ENCODE data around the gene MPI.

The MPI gene

DNA sequence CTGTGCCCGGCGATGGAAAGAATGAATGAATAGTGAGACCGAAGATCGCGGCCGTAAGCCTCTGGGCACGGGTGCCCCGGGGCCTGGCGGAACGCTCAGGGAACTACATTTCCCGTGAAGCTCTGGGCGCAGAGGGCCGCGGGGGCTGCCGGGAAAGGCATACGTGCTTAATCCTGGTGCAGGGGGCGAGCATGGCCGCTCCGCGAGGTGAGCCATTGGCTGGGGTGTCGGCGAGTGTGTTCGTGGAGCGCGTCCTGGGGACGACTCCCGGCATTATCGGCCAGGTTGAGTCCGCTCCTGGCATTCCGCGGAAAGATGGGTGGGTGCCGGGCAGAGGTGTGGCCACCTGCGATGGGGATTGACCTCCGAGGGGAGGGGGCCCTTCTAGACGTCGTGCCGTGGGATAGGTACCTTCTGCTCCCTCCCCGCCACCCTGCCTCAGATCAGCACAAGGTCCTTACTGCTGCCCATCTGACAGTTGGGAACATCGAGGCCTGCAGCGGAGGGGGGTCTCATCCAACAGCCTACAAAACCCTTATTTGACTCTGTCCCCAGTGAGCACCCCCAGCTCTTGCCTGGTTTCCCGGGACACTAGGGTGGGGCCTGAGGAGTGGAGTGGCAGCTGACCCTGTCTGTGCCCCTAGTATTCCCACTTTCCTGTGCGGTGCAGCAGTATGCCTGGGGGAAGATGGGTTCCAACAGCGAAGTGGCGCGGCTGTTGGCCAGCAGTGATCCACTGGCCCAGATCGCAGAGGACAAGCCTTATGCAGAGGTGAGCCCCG lies at the start of gene MPI:
Gene MPI (plus strand): TSS at position 160 of the 782 bp plus-strand sequence. CDS start 32 bp downstream, at position 192.
- DNase-seq (ENCODE audit: low read depth) = peak; percentile 84

DNA sequence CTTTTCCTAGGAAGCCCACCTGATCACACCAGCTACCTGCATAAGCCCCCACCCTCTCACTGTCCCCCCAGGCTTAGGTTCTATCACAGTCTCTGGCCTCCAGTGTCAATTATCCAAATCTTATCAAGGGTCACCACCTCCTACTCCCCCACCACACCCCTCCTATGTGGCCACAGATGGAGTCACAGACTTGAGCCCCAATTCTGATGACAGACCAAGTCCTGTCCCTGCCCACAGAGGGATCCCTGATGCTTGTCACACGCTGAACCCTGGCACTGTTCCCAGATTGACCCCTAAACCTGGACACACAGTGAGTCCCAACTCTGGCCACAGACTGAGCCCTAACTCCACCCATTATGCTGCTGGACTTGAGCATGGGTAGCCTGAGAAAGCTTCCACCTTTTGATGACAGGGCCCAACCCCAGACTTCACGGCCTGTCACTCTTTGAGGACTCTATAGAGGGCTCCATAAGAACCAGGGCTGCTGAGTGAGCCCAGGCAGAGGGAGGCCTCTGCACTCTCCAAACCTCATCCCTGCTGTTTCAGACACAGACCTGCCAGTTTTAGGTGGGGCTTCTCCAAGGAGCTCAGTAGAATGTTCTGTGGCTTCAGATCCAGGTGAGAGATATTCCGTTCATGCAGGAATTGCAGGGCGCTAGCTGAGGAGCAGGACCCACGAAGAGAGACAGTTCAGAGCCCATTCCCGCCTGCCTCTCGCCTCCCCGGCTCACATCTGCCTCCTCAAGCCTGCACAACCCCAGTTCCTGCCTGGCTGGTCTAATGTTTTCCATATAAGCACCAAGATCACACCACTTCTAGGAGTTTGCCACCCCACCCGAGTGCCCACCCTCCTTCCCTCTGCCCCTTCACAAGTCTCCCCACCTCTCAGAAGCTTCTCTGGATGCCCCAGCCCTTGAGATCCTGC lies 48.7 kb upstream of the MPI start:
- DNase-seq (ENCODE audit: low read depth) = no peak

DNA sequence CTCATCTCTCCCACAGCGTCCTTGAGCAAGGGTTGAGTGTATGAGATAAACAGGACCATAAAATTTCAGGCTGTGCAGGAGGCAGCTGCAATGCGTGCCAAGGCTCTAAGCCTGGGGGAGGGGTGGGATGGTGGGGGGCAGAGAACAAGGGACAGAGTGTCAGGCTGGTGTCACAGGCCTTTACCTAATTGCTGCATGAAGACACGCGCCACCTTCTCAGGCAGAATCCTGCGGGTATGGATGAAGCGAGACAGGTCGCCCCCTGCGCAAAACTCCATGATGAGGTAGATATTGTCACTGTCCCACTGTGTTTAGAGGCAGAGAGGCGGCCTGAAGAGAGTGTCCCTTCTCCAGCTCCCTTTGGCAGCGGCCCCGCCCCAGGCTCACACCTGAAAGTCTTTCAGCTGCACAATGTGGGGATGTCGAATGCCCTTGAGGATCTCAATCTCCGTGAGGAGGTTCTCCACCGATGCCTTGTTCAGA lies 47.9 kb upstream of the MPI start:
- DNase-seq (ENCODE audit: low read depth) = no peak

GRCh38 chr15:74842581-74843444 lies 47.0 kb upstream of the MPI start, which contains the start of gene ULK3:
Gene ULK3, minus strand, starts transcription at chr15:74843156. Its CDS starts 51 bp downstream, at chr15:74843105.
- peak; percentile 90 for DNase-seq (ENCODE audit: low read depth)

DNA sequence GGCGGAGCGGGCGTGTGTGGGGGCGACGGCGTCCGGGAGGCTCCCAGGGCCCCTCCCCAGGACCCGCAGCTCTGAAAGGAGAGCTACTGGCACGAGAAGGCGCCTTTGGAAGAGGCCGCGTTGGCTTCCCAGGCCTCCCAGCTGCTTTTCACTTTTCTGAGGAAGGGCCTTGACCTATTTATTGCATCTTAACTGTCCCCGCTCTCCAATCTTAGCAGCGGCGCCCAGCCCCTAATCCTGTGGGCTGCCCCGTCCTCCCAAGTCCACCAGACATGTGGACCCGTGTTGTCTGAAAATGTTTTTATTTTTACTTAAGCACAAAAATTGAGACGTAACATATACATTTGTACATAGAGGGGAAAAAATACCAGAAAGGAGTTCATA lies 46.4 kb upstream of the MPI start:
- no peak for DNase-seq (ENCODE audit: low read depth)

GRCh38 chr15:74843891-74844299 lies 45.9 kb upstream of the MPI start:
- no peak for DNase-seq (ENCODE audit: low read depth)

DNA sequence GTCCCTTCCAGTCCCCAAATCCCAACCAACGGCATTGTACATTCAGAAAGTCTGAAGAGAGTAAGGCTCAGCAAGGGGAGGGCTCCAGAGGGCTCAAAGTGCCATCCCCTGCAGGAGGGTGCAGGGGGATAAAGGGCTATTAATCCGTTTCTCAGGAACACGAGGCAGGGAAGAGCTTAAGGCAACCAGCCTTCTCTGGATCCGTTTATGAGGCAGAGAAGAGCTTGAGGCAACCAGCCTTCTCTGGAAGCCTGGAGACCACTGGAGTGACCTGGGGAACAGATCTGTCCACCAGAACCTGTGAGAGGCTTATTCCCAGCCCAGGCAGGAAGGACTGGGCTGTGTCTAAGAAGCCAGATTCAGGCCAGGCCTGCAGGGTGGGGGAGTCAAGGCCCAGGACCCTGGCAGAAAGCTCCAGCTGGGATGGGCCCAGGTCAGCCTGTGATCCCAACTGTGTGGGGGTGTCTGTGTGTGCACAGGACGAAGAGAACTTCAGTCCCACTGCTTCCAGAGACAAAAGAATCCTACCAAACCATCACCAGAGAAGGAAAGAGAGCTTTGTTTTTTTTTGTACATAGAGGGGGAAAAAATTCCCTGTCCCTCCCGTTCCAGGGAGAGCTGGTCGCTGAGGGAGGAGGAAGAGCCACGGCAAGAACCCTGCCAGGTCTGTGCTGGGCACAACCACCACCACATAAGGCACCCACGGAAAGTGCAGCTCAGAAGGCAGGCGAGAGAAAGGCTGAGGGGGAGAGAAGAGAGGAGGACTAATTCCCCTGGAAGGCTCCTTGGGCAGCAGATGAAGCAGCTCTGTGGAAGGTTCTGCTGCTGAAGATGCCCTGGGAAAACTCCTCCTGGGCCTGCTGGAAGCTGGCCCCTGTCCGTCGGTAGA lies 45.3 kb upstream of the MPI start:
- no peak for DNase-seq (ENCODE audit: low read depth)

GRCh38 chr15:74845208-74845568 lies 44.7 kb upstream of the MPI start:
- peak; percentile 47 for DNase-seq (ENCODE audit: low read depth)

DNA sequence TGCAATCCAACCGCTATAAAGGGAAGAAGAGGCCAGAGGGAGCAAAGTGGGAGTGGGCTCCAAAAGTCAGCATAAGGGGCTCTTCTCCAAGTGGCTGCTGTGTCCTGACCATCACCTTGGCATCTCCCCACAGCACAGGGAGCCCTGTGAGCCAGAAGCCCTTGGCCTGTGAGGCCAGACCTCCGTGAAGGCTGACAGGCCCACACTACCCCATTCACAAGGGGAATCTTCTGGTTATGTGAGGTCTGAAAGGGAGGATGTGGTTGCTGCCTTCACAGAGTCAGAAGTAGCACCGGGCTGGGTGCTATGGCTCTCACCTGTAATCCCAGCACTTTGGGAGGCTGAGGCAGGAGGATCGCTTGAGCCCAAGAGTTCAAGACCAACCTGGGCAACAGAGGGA lies 44.3 kb upstream of the MPI start:
- no peak for DNase-seq (ENCODE audit: low read depth)

- no peak for DNase-seq (ENCODE audit: low read depth)
Measured at GRCh38 chr15:74847432-74847831, 42.4 kb upstream of the MPI start.

- no peak for DNase-seq (ENCODE audit: low read depth)
Measured at GRCh38 chr15:74850393-74850792, 39.4 kb upstream of the MPI start.

GRCh38 chr15:74851960-74852359 lies 37.9 kb upstream of the MPI start:
- no peak for DNase-seq (ENCODE audit: low read depth)

GRCh38 chr15:74854453-74855022 lies 35.3 kb upstream of the MPI start:
- DNase-seq (ENCODE audit: low read depth) = no peak

DNA sequence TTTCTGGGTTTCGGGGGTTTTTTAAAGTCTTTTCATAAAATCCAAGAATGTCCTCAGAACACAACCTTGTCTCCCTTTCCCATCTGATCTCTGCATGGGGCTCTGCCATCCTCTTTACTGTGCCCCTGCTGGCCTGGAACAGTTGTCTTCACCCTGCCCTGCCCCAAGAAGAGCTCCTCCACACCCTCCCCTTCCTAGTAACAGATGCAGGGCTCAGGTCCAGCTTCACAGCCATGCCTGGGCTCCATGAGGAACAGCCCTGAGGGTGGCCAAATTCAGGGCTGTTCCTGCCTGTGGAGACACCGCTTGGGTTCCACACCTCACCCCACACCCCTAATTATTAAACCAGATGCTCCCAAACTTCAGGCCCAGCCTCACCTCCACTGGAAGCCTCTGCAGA lies 34.0 kb upstream of the MPI start:
- DNase-seq (ENCODE audit: low read depth) = no peak

DNA sequence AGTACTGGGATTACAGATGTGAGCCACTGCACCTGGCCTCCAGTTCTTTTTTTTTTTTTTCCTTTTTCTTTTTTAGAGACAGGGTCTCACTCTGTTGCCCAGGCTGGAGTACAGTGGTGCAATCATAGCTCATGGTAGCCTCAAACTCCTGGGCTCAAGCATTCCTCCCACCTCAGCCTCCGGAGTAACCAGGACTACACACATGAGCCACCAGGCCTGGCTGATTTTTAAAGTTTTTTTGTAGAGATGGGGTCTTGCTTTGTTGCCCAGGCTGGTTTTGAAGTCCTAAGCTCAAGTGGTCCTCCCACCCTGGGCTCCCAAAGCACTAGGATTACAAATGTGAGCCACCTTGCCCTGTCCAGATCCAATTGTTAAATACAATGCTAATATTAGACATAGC lies 33.3 kb upstream of the MPI start:
- no peak for DNase-seq (ENCODE audit: low read depth)

DNA sequence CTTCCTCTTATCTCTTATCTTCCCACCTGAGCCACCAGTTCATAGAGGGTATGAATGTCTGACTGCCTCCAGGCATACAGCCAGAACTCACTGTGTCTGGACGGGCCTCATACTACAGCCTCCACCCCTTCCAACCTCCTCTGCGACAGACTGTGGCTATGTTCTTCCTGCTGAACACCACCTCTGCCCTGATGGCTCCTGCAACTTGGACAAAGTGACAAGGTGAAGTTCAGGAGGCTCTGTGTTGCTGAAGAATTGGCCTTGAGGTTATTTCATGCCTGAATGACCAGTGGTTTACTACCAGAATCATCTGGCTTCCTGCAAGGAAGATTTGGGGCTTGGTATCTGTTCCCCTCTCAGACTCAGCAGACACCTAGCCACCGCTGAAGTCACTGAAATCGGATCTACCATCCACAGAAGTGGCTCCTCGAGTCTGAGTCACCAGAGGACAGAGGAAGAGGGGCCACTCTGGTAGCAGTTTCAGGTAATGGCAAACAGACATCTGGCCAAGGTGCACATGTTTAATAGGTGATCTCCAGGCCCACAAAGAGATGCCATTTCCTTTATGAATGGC lies 32.7 kb upstream of the MPI start:
- no peak for DNase-seq (ENCODE audit: low read depth)

GRCh38 chr15:74857671-74858368 lies 32.0 kb upstream of the MPI start:
- DNase-seq (ENCODE audit: low read depth) = no peak

DNA sequence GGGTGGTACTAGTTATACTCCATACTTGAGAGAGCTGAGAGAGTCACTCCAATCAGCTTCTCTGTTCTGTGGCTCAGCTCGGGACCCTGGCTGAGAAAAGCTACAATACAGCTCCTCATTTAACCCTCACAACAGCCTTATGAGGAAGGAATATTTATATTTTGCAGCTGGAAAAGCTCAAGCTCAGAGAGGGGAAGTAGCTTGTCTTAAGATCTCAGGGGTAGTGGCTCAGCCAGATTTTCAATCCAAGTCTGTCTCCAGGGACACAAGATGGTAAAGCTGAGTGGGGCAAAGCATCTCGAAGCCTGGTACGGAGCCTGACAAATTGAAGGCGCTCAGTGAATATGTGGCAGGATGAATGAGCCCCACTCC lies 31.5 kb upstream of the MPI start:
- DNase-seq (ENCODE audit: low read depth) = no peak

GRCh38 chr15:74863239-74864056 lies 26.4 kb upstream of the MPI start:
- DNase-seq (ENCODE audit: low read depth) = no peak
